K562 (cell line): ENCODE measurements around the gene SRD5A1. TPM values are rescaled to one million over a fixed set of nuclear protein-coding genes. Genes with fewer than 3 reads are reported as not detected.

ENCODE experiments used
- ATF1 ChIP-seq, 2 experiments: fragments of 450-650 bp in 1 of 2; IDR thresholded peaks; 2 replicates each; pipeline ENCODE4 v1.6.1; 2016; ENCODE audit warnings: missing compliant biosample characterization in 1 of 2, missing genetic modification characterization in 1 of 2
- CBFA2T2 ChIP-seq: fragments of 450-650 bp; conservative IDR thresholded peaks from 2 replicates; pipeline ENCODE4 v1.6.1; 2017; ENCODE audit warnings: mild to moderate bottlenecking
- CEBPZ ChIP-seq: fragments of 150-350 bp; IDR thresholded peaks from 2 replicates; pipeline ENCODE4 v1.6.1; 2014; ENCODE audit warnings: low read depth, mild to moderate bottlenecking, low read length, borderline replicate concordance
- MGA ChIP-seq: fragments of 450-650 bp; IDR thresholded peaks from 2 replicates; pipeline ENCODE4 v1.6.1; 2016; ENCODE audit warnings: mild to moderate bottlenecking, moderate library complexity
- NFATC3 ChIP-seq: fragments of 450-650 bp; IDR thresholded peaks from 2 replicates; pipeline ENCODE4 v1.6.1; 2017; ENCODE audit warnings: mild to moderate bottlenecking
- OTX1 ChIP-seq: fragments of 450-650 bp; formaldehyde crosslinking; IDR thresholded peaks from 2 replicates; pipeline ENCODE4 v1.4.0; 2022; ENCODE audit warnings: mild to moderate bottlenecking
- SUPT5H ChIP-seq: fragments of 450-650 bp; IDR thresholded peaks from 2 replicates; pipeline ENCODE4 v1.6.1; 2016
- ZBTB49 ChIP-seq: sonication (generic); formaldehyde crosslinking; IDR thresholded peaks from 2 replicates; pipeline ENCODE4 v1.8.0; 2022; ENCODE audit warnings: missing genetic modification reagents, mild to moderate bottlenecking, borderline replicate concordance
- ZNF511 ChIP-seq: sonication (generic); formaldehyde crosslinking; IDR thresholded peaks from 2 replicates; pipeline ENCODE4 v1.8.0; 2022; ENCODE audit warnings: mild to moderate bottlenecking, missing genetic modification reagents
- polyA plus RNA-seq, 8 experiments: library from polyadenylated mRNA; depleted of rRNA in 4 of 8; stranded (reverse) in 5 of 8; unstranded in 3 of 8; fragments of >200 nt; fragmentation: Nextera tagmentation in 2 of 8; fragmentation: Illumina TruSeq in 1 of 8; extraction: Ambion mirVana in 2 of 8; extraction: Trizol in 1 of 8; gene quantifications; 2 replicates each; pipeline versions ENCODE4 v1.2.1 to v1.2.3, GENCODE V29; 2011 to 2014; ENCODE audit warnings: inconsistent platforms in 1 of 8, missing spikeins in 1 of 8
- total RNA-seq, 7 experiments: library from RNA; depleted of rRNA in 6 of 7; stranded (reverse); fragments of >200 nt in 6 of 7; fragmentation: Illumina TruSeq in 2 of 7; extraction: Trizol in 2 of 7; gene quantifications; 2 replicates each; pipeline versions ENCODE4 v1.2.1 to v1.2.3, GENCODE V29; 2011 to 2021; ENCODE audit warnings: low replicate concordance in 1 of 7

SRD5A1 gene
- total and polyA plus RNA-seq, 9 of the 15 experiments (the other 6 are each of a cell fraction or from before 2014, with no cell fraction given), result 1.3 to 22.6 (median 8.1) TPM

- TF ChIP-seq MGA (no peak), ZBTB49 (CRISPR knock-in tag) (no peak), NFATC3 (no peak), OTX1 (CRISPR knock-in tag) (peak; percentile 8; the same call in 1 of the 2 replicates), ATF1 (CRISPR knock-in tag; IDR thresholded peaks at IDR 0.05) (no peak), ATF1 (tag; IDR thresholded peaks at IDR 0.05) (peak; percentile 56), CEBPZ (no peak), ZNF511 (CRISPR knock-in tag) (no peak), CBFA2T2 (peak; percentile 42), SUPT5H (peak; percentile 77)
These were observed at the start of gene SRD5A1, which contains the start of gene NSUN2 (continued) for GRCh38 chr5:6632888-6633468.
